ENCODE data around the gene TMEM53.
"Not testable (repeated sequence)": the region's sequence is repeated elsewhere in the genome, so short reads cannot be mapped to it uniquely, and the experiment has no call there.

TMEM53 gene

DNA sequence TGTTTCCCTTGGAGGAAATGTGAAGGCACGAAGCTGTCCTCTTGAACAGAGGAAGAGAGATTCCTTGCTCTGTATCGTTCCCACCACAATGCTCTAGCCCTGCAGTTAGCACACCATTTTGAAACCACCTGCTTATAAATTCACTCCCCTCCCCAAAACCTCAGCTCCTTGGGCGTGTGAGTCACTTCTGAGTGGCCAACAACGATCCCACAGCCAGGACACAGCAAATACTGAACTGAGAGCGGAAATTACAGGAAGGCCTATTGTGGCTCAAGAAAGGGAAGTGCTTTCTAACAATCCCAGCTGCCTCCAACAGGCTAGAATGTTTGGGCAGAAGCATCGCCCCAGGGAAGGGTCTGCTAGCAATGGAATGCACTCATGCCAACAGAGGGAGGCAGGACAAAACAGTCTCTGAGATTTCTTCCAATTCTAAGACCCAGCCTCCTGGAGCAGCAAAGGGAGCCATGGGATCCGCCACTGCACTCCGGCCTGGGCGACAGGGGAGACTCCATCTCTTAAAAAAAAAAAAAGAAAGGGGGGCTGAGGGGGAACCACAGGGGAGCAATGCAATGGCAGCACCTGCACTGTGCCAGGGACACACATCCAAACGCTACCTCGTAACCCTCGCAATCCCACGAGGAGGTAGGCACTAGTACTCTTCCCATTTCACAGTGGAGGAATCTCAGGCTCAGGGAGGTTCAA is 1.9 kb downstream of the TMEM53 start:
- no peak for DNase-seq (ENCODE audit: low spot score)

DNA sequence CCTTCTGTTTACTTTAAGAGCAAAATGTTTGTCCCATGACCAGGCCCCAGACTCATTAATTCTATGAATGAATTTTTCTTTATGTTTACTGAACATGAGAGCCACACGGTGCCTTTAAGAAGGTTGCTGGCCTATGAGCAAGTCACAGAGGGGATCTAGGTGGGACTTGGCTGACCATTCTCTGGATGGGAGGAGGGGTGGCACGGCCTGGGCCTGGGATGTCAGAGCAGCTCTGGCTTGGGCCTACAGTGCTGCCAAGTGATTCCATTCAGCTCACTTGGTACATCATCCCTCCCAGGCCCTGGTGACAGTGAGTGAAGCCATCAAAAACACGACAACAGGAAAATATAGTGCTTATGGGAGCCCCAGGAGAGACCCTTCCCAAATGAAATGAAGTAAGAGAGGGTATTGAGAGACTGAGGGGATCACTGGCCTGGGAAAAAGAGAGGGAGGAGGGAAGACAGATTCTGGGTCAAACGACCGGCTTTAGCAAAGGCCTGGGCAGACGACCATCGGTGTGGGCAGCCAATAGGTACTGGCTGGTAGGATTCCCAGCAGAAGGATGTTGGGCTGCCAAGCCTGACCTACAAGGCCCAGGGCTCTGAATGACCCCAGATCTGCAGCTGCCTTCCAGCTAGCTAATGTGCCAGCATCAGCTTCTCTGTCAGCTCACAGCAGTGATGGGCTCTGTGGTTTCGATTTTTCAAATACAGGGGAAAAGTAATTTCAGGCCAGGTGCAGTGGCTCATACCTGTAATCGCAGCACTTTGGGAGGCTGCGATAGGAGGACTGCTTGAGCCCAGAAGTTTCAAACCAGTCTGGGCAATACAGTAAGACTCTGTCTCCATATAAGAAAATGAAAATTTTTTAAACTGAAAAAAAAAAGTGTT is 3.3 kb downstream of the TMEM53 start:
- DNase-seq (ENCODE audit: low spot score) = no peak

DNA sequence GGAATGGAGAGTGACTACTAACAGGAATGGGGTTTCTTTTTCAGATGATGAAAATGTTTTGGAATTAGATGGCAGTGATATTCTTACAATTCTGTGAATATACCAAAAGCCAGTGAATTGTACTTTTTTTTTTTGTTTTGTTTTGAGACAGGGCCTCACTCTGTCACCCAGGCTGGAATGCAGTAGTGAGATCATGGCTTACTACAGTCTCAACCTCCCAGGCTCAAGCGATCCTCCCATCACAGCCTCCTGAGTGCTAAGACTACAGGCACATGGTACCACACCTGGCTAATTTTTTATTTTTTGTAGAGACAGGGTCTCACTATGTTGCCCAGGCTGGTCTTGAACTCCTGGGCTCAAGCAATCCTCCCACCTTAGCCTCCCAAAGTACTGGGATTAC is 7.6 kb downstream of the TMEM53 start:
- not testable (repeated sequence) for DNase-seq (ENCODE audit: low spot score)

DNA sequence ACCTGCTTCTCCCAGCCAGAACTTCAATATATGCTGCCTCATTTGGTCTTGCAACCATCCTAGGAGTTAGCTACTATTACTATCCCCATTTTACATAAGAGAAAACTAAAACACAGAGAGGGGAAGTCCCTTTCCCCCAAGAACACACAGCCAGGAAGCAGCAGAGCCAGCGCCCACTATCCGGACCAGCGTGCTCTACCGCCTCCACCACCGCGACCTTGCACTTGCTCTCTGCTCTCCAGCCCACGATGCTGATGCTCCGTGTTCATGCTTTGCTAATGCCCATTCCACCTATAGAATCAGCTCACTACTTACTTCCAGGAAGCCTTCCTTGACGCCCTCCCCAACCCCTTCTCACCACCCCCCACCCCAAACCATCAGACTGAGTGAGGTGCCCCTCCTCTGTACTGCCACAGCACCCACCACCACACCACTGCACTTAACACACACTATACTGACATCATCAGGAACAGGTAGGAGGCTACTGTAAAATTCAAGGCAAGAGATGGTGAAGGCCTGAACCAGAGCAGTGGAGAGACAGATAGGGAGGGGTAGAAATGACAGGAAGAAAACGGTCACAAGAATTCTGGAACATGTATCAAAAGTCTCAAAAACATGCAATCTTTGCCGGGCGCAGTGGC is 9.4 kb downstream of the TMEM53 start:
- DNase-seq (ENCODE audit: low spot score) = no peak

DNA sequence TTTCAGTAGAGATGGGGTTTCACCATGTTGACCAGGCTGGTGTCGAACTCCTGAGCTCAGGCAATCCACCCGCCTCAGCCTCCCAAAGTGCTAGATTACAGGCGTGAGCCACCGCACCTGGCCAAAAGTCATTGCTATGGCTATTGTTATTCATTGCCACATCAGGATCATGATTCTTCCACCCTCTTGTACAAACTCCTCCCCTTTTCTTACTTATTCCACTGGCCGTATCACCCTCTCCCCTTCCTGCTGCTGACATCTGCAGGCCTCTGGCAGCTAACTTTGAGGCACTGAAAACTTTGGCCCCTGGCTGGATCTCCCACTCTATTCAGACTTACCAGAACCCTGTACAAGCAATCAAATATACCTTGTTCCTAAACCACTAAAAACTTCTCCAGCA is 10.9 kb downstream of the TMEM53 start:
- no peak for DNase-seq (ENCODE audit: low spot score)

DNA sequence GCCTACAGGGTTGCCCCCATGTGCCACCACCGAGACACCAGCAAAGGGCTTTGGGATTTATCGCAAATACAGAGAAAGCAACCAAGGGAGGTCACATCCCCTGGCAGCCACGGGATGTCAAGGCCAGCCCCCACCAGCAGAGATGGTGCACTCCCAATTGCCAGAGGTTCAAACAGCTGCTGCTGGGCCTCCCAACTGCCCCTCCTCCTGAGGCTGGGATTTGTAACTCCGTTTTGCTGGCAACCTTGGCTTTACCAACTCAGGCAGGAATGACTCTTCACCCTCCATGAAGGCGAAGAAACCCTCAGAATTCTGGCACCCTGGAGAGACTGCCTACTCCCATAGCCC is 11.6 kb downstream of the TMEM53 start:
- no peak for DNase-seq (ENCODE audit: low spot score)

DNA sequence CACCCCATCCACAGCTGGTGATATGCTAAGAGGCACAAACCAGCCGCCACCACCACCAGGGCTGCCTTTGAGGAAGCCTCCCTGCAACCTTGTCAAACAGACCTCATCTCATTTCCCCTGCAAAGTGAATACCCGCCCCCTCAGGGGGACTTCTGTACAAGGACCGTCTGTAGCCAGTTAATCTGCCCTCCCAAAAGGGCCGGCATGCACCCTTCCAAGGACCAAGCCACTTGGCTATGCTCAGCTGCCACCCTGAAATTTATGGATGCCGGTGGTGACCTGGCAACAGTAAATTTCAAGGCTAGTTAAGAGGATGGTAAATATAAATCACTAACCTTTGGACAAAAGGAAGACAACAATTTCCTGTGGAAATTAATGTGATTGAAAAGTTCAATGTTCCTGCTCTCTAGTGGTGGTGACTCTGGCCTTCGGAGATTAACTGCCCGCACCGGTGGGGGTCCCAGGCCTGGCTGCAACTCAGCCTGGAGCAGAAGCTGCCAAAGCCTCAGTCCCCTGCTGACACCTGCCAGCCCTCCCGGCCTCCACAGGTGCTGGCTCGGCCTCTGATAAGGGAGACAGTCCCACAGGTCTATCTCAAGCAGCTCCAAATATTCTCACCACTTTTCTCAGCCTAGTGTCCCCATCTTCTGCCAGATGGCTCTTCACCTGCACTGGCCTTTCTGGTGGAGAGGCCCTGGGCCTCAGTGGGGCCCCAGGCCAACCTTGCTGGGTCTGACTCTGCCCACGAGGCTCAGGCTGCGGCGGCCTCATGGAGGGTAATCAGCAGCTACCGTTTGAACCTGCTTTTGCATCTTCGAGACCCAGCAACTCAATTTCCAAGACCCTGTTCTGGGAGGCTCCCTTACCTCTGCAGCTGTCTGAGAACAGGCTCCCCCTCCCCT is 12.2 kb downstream of the TMEM53 start:
- no peak for DNase-seq (ENCODE audit: low spot score)

DNA sequence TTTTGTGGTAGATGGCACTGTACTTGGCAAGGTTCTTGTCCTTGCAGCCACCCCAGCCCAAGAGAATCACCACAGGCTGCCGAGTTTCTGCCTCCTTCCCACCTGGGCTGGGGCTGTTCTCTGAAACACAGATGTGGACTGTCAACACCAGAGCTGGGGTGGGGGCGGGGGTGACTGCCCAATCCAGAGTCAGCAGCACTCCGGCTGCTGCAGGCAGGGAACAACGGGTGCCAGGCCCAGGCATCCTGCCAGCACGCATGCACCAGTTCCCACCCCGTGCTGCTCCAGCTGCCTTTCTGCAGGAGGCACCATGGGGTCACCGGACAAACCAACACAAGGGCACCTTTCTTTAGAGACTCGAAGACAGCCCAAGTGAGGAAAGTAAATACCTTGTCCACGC is 14.1 kb downstream of the TMEM53 start:
- no peak for DNase-seq (ENCODE audit: low spot score)

DNA sequence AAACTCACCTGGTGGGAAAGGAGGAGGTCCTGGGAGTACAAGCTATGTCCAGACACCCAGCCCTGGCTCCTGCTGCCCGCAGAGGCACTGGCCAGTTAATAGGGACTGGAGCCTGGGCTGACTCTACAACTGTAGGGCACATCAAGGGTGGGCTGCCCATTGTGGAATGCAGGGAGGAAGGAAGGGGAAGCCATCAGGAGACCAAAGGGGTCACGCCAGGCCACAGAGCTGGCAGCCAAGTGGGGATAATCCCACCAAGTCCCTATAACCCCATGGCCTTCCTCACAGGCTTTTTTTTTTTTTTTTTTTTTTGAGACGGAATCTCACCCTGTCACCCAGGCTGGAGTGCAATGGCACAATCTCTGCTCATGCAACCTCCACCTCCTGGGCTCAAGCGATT is 14.7 kb downstream of the TMEM53 start:
- DNase-seq (ENCODE audit: low spot score) = no peak

DNA sequence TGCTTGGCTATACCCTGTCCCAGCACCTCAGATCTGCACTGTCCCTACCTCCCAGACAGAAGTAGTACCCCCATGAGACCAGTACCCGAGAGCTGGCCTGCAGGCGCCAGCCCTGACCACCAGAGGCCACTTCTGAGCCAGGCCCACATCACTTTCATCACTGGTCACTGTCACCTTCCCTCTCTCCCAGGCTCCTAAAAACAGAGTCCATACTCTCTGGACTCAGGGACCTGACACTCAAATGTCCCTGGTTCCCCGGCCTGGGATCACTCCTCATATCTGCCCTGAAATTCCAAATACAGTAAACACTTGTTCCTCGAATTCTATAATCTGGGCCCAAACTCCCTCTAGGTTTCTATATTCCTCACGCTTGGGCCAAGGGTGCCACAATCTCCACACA is 18.7 kb downstream of the TMEM53 start:
- peak; percentile 73 for DNase-seq (ENCODE audit: low spot score)

DNA sequence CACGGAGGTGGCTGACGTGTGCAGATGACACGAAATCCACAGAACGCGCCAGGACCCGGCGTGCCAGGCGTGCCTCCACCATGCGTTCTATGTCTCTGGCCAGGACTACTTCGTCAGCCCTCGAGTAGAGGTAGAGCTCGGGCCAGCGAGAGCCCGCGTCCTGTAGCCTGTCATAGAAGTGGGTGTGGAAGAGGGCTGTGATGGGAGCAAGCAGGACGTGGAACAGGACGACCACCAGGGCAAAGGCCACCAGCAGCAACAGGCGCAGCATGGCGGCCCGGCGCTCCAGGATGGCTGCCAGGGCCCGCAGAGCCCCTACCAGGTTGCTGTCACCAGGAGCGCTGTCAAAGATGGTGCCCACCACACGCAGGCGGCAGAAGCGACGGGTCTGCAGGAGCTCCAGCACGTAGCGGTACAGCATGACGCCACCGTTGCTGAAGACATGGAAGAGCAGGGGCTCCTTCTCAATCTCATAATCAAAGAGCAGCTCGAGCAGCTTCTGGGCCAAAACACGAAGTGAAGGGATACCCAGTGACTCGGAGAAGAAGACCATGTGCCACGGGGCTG is 19.6 kb downstream of the TMEM53 start:
- DNase-seq (ENCODE audit: low spot score) = no peak

DNA sequence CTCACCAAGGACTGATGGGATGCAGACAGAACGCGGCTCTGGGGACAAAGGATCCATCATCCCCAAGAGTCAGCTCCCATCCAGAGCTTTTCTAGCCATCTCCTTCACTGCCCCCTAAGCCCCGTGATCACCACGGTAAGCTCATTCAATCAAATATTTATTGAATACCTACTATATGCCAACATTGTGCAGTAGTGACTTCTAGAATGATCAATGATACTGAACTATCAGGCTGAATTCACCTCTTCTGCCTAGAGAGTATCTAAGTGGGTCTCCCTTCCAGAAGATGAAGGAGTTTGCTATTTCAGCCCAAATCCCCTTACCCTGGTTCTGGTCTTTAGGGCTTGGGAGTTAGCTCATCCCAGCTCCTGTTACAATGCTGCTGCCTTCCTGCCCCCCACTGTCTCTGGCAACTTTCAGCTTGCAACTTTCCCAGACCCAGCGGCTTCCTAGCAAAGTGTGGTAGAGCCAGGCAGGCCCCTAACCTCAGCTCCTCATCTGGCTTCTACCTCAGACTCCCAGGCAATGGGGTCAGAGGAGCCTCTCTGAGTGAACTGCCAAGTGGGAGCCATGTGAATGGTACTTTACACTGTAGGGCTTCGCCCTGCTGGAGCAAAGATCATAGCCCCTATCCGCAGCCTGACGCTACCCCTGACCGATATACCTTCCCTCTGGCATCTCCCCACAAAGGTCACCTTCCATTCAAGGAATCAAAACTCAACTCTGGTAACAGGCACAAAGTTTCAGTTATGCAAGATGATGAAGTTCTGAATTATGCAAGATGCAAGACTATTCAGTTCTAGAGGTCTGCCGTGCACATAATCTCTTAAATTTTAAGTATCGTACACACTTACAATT is 20.9 kb downstream of the TMEM53 start:
- DNase-seq (ENCODE audit: low spot score) = no peak

DNA sequence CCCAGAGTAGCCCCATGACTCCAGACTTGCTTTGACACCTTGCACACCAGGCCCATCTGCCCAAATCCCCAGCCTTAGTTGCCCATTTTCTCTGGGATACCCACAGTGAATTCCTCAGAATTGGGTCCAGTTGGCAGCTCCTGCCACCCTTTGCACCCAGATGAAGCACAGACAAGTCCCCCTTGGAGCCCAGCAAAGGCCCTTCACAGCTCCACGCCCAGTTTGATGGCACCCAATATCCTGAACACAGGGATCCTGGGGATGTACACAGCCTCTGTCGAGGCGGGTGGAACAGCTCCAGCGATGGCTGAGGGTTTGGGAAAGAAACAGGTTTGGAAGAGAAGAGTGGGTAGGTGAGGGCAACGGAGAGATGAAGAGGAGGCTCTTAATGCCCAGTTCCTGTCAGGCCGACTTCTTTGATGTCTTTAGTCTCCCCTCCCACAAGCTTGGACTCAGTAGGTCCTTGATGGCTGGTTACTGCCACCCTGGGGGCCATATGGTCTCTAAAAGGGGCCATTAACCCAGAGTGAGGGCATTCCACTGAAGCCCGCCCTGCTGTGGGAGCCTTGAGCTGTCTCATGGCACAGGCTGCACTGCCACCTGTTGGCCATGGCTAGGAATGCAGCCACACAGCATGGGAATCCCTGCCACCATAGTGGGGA is 21.7 kb downstream of the TMEM53 start:
- DNase-seq (ENCODE audit: low spot score) = peak; percentile 83

DNA sequence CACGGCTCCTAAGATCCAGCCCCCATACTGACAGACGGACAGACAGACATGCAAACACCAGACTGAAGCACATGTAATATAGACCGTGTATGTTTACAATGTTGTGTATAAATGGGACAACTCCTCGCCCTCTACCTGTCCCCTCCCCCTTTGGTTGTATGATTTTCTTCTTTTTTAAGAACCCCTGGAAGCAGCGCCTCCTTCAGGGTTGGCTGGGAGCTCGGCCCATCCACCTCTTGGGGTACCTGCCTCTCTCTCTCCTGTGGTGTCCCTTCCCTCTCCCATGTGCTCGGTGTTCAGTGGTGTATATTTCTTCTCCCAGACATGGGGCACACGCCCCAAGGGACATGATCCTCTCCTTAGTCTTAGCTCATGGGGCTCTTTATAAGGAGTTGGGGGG is 23.2 kb downstream of the TMEM53 start:
- no peak for DNase-seq (ENCODE audit: low spot score)

DNA sequence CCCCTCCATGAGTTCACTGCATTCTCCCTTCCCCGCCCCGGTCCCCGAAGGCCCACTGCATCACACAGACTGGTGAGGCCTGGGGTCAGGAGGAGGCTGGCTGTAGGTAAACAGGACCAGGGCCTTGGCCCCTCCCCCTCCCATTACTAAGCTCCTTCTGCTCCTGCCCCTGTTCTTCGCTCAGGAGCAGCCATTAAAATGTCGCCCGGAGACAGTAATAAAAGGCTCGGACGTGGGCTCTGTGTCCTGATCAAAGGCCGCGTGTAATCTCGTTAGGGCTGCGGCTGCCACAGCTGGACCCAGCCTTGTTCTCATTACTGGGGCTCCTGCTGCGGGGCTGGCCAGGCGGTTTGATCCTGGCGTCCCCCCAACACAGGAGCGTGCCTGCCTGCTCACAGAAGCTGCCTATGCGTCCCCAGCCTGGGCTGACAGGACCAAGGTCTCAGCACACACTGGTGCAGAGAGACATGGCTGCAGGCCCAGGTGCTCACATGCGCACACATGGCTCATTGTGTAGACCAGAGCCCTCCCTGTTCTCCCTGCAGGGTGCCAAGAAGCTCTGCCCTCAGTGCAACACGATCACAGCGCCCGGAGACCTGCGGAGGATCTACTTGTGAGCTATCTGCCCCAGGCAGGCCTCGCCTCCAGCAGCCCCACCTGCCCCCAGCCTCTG is 24.0 kb downstream of the TMEM53 start:
- no peak for DNase-seq (ENCODE audit: low spot score)

DNA sequence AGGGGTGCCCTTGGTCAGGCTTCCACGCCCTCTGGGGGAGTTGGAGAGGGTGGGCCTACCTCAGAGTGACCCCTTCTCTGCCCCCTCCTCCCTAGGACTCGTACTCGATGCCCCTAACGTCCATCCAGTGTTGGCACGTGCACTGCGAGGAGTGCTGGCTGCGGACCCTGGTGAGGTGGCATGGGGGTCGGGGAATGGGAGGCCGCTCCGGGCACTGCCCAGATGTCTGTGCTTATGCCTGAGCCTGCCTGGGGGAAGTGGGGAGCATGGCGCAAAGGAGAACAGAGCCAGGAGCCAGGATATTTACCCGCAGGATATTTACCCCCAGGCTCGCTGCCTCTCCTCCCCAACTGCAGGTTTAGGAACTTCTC is 24.5 kb downstream of the TMEM53 start:
- DNase-seq (ENCODE audit: low spot score) = no peak

DNA sequence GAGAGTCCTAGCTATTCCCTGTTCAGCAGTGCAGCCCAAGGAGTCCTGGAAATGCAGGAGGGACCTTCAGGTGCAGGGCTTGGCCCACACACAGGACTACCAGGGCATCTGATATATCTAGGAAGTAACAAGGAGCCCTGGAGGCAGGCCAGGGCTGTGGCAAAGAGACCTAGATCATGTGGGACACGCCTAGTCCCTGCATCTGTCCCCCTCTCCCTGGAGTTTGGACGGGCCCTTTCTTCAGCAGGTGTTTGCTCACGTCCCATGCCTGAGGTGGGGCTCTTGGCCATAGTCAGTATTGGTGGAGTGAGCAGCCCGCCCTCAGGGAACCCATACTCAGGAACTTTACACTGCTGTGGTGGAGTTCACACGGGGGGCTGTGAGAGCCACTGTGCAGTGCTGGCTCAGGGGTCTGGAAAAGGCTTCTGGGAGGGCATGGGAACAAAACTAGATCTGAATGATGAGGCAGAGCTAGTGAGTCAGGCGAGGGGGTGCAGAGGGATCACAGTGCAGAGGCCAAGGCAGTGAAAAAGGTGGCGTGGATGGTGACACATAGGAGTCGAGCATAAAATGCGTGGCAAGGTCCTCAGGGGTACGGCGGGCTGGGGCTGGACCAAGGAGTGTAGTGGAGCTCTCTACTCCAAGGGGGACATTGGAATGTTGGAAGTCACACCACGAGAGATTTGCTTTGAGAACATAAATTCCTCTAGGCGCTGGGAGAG is 25.6 kb downstream of the TMEM53 start:
- DNase-seq (ENCODE audit: low spot score) = no peak

DNA sequence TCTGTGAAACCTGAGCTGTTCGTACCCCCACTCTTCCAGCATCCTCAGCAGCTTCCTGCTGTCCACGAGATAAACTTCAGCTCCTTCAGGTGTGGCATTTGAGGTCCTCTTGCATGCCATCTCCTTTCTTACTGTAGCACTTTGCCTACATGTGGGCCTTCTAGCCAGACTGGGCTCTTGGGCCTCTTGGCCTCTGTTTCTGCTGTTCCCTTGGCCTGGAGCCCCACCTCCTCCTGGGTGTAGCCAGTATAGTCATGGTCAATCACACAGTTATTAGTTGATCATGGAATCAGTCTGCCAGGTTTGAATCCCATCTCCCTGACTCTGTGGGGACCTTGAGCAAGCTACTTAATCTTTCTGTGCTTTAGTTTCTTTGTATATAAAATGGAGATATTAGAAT is 26.4 kb downstream of the TMEM53 start:
- no peak for DNase-seq (ENCODE audit: low spot score)
